Measurements from ENCODE around the gene USH2A. TPM values are rescaled to one million over a fixed set of nuclear protein-coding genes. Genes with fewer than 3 reads are reported as not detected.

The USH2A gene
- total RNA-seq, 2 donors from 2014 or later: 0.74 TPM; not detected in 1

GRCh38 chr1:216433175-216433574 is 9.9 kb upstream of the USH2A start:
- intact Hi-C loops (cut with DNase I): no loop called here
- H3K27me3 ChIP-seq (replicated peaks; ENCODE audit: insufficient read depth): no peaks in the 10 kb centered on the region
- 84% methylated on average over 2 of the region's 2 CpGs for WGBS
- DNase-seq (ENCODE audit: low spot score): no peak
- H3K9me3 ChIP-seq: no peaks in the 10 kb centered on the region
- H3K4me3 ChIP-seq: no peak overlapping the region
- H3K36me3 ChIP-seq: no peaks in the 10 kb centered on the region
- no peaks in the 10 kb centered on the region for H3K4me1 ChIP-seq (replicated peaks)
- no peak overlapping the region for H3K27ac ChIP-seq
- TF ChIP-seq, protein P1, sequence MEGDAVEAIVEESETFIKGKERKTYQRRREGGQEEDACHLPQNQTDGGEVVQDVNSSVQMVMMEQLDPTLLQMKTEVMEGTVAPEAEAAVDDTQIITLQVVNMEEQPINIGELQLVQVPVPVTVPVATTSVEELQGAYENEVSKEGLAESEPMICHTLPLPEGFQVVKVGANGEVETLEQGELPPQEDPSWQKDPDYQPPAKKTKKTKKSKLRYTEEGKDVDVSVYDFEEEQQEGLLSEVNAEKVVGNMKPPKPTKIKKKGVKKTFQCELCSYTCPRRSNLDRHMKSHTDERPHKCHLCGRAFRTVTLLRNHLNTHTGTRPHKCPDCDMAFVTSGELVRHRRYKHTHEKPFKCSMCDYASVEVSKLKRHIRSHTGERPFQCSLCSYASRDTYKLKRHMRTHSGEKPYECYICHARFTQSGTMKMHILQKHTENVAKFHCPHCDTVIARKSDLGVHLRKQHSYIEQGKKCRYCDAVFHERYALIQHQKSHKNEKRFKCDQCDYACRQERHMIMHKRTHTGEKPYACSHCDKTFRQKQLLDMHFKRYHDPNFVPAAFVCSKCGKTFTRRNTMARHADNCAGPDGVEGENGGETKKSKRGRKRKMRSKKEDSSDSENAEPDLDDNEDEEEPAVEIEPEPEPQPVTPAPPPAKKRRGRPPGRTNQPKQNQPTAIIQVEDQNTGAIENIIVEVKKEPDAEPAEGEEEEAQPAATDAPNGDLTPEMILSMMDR (IDR thresholded peaks at IDR 0.05): no peak
- TF ChIP-seq POLR2AphosphoS5 (IDR thresholded peaks at IDR 0.05): no peak
- no peak for TF ChIP-seq POLR2A (IDR thresholded peaks at IDR 0.05)

- intact Hi-C loops (cut with DNase I): no loop called here
- H3K4me3 ChIP-seq: no peak overlapping the region
- TF ChIP-seq POLR2A (IDR thresholded peaks at IDR 0.05) (no peak), POLR2AphosphoS5 (IDR thresholded peaks at IDR 0.05) (no peak)
- TF ChIP-seq, protein P1 (IDR thresholded peaks at IDR 0.05): no peak
- WGBS: 53% methylated on average over 2 of the region's 2 CpGs
- no peaks in the 10 kb centered on the region for H3K4me1 ChIP-seq (replicated peaks)
- no peak overlapping the region for H3K27ac ChIP-seq
- DNase-seq (ENCODE audit: low spot score): no peak
- no peaks in the 10 kb centered on the region for H3K9me3 ChIP-seq
- H3K27me3 ChIP-seq (replicated peaks; ENCODE audit: insufficient read depth): no peaks in the 10 kb centered on the region
- no peaks in the 10 kb centered on the region for H3K36me3 ChIP-seq
Observed at GRCh38 chr1:216430744-216431143, 7.5 kb upstream of the USH2A start.

- Histone ChIP-seq H3K4me3 (no peak overlapping the region), H3K27ac (no peak overlapping the region), H3K36me3 (no peaks in the 10 kb centered on the region), H3K9me3 (no peaks in the 10 kb centered on the region), H3K27me3 (replicated peaks; ENCODE audit: insufficient read depth) (no peaks in the 10 kb centered on the region), H3K4me1 (replicated peaks) (no peaks in the 10 kb centered on the region)
- no peak for DNase-seq (ENCODE audit: low spot score)
- 86% methylated on average over 5 of the region's 5 CpGs for WGBS
- no peak for TF ChIP-seq POLR2AphosphoS5 (IDR thresholded peaks at IDR 0.05)
- TF ChIP-seq POLR2A (IDR thresholded peaks at IDR 0.05): no peak
- TF ChIP-seq, protein P1 (IDR thresholded peaks at IDR 0.05): no peak
- intact Hi-C loops (cut with DNase I): no loop called here
Observed at GRCh38 chr1:216425577-216425976, 2.3 kb upstream of the USH2A start.

DNA sequence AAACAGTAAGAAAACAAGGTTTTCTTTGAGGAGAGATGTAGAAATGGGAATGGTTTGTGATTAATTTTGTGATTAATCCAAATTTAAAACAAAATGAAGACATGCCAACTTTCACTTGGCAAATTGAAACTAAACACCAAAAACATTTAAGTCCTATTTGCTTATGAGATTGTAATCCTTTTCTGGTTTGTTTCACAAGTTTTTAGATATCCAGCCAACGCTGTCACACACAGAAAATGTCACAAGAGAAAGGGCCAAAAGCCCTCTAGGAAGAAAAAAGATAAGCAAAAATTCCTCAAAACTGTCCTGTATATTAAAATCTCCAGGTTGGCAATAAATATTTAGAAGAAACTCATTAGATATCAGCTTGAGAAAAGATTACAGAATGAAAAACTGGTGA is 2.5 kb downstream of the USH2A start:
- H3K27me3 ChIP-seq (replicated peaks; ENCODE audit: insufficient read depth): no peaks in the 10 kb centered on the region
- H3K9me3 ChIP-seq: no peaks in the 10 kb centered on the region
- H3K27ac ChIP-seq: no peak overlapping the region
- no peak overlapping the region for H3K4me3 ChIP-seq
- no peak for DNase-seq (ENCODE audit: low spot score)
- no peaks in the 10 kb centered on the region for H3K4me1 ChIP-seq (replicated peaks)
- TF ChIP-seq POLR2AphosphoS5 (IDR thresholded peaks at IDR 0.05) (no peak), POLR2A (IDR thresholded peaks at IDR 0.05) (no peak)
- TF ChIP-seq, protein P1 (IDR thresholded peaks at IDR 0.05): no peak
- intact Hi-C loops (cut with DNase I): no loop called here
- 26% methylated on average over 1 of the region's 1 CpG for WGBS
- no peaks in the 10 kb centered on the region for H3K36me3 ChIP-seq

GRCh38 chr1:216420263-216420662 is 3.0 kb downstream of the USH2A start:
- no peaks in the 10 kb centered on the region for H3K36me3 ChIP-seq
- TF ChIP-seq, protein P1 (IDR thresholded peaks at IDR 0.05): no peak
- no peak for TF ChIP-seq POLR2AphosphoS5 (IDR thresholded peaks at IDR 0.05)
- no peak for TF ChIP-seq POLR2A (IDR thresholded peaks at IDR 0.05)
- DNase-seq (ENCODE audit: low spot score): no peak
- no peak overlapping the region for H3K27ac ChIP-seq
- no peak overlapping the region for H3K4me3 ChIP-seq
- intact Hi-C loops (cut with DNase I): no loop called here
- H3K4me1 ChIP-seq (replicated peaks): no peaks in the 10 kb centered on the region
- no peaks in the 10 kb centered on the region for H3K27me3 ChIP-seq (replicated peaks; ENCODE audit: insufficient read depth)
- no peaks in the 10 kb centered on the region for H3K9me3 ChIP-seq
- WGBS: 11% methylated on average over 2 of the region's 2 CpGs

Data from prostate gland (tissue), 2 donors.